CD4-positive, alpha-beta T cell treated with Interleukin-4 for 4 hours (primary cell): ENCODE results near the gene CCDC157.
A peak's percentile ranks its signal among the peaks of the same experiment; 100 is the strongest.

ENCODE experiments used
- DNase-seq: peaks from one replicate; pipeline ENCODE4 v3.0.0-alpha.2; 2020

Gene CCDC157

GRCh38 chr22:30356449-30357235 is at the start of gene CCDC157, which contains the start of gene SF3A1:
Gene CCDC157, plus strand, starts transcription at chr22:30357007. Its CDS starts 8,994 bp downstream, at chr22:30366001.
Gene SF3A1, minus strand, starts transcription at chr22:30356894. Its CDS starts 102 bp downstream, at chr22:30356792.
- DNase-seq, result peak; percentile 81

GRCh38 chr22:30307041-30307574 is 49.7 kb upstream of the CCDC157 start:
- DNase-seq, result no peak

GRCh38 chr22:30308093-30308492 is 48.7 kb upstream of the CCDC157 start:
- DNase-seq, result no peak

GRCh38 chr22:30308518-30309230 is 48.1 kb upstream of the CCDC157 start:
- peak; percentile 61 for DNase-seq

- DNase-seq, result peak; percentile 58
Observed at GRCh38 chr22:30309951-30310741, 46.7 kb upstream of the CCDC157 start.

GRCh38 chr22:30310881-30311771 is 45.7 kb upstream of the CCDC157 start:
- no peak for DNase-seq

- DNase-seq, result no peak
Observed at GRCh38 chr22:30312053-30312452, 44.8 kb upstream of the CCDC157 start.

- DNase-seq, result no peak
Observed at GRCh38 chr22:30313527-30314363, 43.1 kb upstream of the CCDC157 start.

- peak; percentile 63 for DNase-seq
Observed at GRCh38 chr22:30314915-30315314, 41.9 kb upstream of the CCDC157 start.

GRCh38 chr22:30315962-30316576 is 40.7 kb upstream of the CCDC157 start:
- no peak for DNase-seq

GRCh38 chr22:30317778-30318177 is 39.0 kb upstream of the CCDC157 start:
- no peak for DNase-seq

GRCh38 chr22:30318799-30319419 is 37.9 kb upstream of the CCDC157 start:
- DNase-seq, result no peak

- DNase-seq, result no peak
Observed at GRCh38 chr22:30320021-30320556, 36.7 kb upstream of the CCDC157 start.

- DNase-seq, result no peak
Observed at GRCh38 chr22:30321461-30321860, 35.3 kb upstream of the CCDC157 start.

- DNase-seq, result no peak
Observed at GRCh38 chr22:30323246-30323645, 33.6 kb upstream of the CCDC157 start.

GRCh38 chr22:30324014-30324730 is 32.6 kb upstream of the CCDC157 start:
- DNase-seq, result peak; percentile 52

- DNase-seq, result no peak
Observed at GRCh38 chr22:30325065-30325720, 31.6 kb upstream of the CCDC157 start.

GRCh38 chr22:30325724-30326254 is 31.0 kb upstream of the CCDC157 start:
- DNase-seq, result no peak
